GM21367 (cell line): ENCODE data around the gene ACSL1.
"Not testable (repeated sequence)": the region's sequence is repeated elsewhere in the genome, so short reads cannot be mapped to it uniquely, and the experiment has no call there.

Experiments used
- ATAC-seq: cut with Tn5 transposase; IDR thresholded peaks from one replicate; pipeline ENCODE4 v1.9.1; 2021; ENCODE audit not compliant: unreplicated experiment

The ACSL1 gene

DNA sequence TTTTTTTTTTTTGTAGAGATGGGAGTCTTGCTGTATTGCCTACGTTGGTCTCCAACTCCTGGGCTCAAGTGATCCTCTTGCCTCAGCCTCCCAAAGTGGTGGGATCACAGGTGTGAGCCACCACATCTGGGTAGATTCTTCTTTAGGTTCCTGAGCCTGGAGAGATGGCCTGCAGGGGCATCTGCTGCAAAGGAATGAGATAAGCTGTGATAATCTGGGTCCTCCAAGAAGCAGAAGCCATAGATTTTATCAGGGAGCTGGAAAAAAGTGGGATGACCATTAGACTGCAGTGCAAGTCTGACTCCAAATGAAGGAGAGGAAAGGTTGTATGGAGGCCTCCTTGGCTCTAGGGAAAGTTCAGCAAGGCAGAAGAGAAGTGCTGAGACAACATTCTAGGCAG is 19.0 kb upstream of the ACSL1 start:
- ATAC-seq, result no peak

DNA sequence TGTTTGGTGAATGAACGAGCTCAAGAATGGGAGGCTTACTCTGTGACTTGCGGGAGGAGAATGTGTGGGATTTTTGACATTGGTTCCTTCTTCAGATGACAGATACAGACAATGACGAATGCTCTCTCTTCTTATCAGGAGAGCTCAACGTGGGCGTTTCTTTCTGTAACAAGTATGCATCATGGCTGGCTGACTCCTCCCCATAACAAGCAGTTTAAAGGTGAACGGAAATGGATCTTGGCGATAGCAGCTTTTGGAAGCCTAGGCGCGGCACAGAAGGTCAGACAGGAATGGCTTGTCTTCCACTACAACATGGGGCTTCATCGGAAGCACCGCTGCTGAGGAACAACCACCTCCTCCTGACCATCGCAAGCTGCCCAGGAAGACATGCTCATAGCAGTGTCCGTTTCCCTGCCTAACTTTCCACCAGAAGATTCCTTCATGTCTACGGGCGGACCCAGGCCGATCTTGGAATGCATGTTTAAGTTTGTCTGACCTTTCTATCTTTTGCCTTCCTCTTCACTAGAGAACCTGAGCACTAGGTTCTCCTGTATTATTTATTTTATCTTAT is 18.3 kb upstream of the ACSL1 start:
- no peak for ATAC-seq

DNA sequence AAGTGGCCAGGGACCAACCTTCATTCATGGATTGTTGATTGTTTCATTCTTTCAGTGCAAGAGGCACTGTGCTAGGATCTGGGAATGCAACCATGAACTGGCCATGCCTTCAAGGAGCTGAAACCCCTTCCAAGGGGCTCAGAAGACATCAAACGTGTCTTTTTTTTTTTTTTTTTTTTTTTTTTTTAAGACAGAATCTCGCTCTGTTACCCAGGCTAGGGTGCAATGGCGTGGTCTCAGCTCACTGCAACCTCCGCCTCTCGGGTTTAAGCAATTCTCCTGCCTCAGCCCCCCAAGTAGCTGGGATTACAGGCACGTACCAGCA is 13.3 kb upstream of the ACSL1 start:
- ATAC-seq, result not testable (repeated sequence)

DNA sequence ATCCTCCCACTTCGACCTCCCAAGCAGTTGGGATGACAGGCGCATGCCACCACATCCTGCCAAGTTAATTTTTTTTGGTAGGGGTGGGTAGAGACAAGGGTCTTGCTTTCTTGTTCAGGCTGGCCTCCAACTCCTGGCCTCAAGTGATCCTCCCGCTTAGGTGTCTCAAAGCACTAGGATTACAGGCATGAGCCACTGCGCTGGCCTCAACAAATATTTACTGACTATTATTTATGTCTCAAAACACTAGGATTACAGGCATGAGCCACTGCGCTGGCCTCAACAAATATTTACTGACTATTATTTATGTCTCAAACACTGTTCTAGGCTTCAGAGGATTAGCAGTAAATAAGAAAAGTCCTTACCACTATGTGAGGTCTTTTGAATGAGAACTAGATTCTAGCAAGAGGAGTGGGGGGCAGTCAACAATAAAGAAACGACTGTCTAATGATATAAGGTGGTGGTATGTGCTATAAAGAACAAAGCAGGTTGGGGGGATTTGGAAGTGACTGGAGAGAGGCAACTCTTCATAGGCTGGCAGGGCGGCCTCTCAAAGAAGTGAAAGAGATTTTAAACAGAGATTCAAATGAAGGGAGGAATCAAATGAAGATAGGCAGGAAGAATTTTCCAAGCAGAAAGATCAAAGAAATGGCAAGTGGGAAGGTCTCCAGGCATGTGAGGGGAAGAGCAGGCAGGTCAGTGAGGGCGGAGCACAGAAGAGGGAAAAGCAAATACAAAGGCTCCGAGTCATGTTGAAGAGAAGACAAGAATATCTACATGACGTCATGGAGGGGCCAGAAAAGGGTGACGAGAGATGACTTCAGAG is 12.7 kb upstream of the ACSL1 start:
- no peak for ATAC-seq

DNA sequence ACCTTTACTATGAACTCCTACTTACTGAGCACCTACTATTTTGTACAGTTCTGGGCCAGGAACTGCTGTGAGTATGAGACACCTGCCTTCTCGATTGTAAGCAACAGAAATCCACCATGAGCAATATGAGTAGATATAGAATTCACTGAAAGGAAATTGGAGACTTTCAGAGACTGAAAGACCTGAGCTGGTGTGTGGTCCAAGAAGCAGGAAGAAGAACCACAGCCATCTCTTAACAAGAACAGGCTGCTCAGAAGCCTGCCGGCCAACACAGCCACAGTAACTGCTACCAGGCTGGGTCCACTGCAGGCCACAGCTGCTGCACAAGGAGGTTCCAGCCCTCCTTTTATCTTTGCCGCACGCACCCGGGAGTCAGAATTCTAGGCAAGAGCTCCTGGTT is 10.8 kb upstream of the ACSL1 start:
- no peak for ATAC-seq

DNA sequence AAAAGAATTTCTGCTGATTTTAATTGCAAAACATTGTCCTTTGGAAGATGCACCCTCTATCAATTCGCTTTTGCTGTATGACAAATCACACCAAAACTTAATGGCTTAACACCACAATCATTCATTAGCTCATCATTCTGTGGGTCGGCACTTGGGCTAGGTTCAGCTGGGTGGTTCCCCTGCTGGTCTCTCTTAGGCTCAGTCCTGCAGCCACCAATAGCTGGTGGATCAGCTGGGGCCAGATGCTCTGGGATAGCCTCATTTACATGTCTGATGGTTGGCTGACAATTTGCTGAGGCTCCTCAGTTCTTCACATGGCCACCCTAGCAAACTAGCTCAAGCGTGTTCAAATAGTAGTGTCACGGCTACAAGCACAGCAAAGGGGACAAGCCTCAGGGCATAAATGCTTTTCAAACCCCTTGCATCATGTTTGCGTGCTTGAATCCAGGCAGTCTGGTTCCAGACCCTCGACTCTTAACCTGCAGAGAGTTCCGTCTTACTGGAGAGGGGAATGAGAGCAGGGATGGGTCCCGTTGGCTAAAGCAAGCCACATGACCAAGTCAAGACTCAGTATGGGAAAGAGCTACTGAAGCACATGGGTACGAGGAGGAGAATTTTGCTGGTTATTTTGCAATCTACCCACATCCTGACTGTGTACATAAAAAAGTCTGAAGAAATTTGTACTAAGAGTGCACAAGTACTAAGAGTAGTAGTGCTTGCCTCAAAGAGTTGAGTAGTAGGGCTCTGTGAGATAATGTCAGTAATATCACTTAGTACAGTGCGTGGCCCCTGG is 7.5 kb upstream of the ACSL1 start:
- ATAC-seq, result no peak

DNA sequence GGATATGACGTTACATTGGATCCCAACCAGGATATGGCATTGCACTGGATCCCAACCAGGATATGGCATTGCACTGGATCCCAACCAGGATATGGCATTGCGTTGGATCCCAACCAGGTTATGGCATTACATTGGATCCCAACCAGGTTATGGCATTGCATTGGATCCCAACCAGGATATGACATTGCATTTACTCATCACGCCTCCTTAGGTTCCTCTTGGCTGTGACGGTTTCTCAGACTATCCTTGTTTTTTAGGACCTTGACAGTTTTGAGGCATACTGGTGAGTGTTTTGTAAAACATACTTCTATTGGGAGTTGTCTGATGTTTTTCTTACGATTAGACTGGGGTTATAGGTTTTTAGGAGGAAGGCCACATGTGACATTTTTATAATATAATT is 5.4 kb upstream of the ACSL1 start:
- no peak for ATAC-seq

DNA sequence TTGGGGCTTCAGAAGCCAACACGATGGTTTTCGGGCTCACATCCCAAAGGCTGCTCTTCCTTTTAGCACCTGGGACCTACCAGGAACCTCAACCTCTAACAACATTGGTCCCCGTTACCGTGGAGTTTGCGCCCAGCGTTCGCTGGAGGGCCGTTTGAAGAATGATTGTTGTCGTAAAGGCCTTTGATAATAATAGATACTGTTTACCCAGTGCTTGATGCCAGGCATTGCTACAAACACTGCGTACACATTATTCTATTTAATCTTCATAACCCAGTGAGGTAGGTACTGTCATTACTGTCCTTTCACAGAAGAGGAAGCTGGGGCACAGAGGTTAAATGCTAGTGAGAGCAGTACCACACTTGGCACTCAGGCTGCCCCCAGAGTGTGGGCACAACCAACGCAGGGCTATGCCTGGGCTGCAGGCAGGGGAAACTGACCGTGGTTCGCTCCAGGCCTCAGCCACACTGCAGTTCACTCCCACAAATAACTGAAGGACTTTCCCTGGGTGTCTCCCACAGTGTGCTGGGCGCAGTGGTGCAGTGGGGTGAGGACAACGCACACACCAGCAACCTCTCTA is 1.0 kb upstream of the ACSL1 start:
- peak; percentile 8 for ATAC-seq

DNA sequence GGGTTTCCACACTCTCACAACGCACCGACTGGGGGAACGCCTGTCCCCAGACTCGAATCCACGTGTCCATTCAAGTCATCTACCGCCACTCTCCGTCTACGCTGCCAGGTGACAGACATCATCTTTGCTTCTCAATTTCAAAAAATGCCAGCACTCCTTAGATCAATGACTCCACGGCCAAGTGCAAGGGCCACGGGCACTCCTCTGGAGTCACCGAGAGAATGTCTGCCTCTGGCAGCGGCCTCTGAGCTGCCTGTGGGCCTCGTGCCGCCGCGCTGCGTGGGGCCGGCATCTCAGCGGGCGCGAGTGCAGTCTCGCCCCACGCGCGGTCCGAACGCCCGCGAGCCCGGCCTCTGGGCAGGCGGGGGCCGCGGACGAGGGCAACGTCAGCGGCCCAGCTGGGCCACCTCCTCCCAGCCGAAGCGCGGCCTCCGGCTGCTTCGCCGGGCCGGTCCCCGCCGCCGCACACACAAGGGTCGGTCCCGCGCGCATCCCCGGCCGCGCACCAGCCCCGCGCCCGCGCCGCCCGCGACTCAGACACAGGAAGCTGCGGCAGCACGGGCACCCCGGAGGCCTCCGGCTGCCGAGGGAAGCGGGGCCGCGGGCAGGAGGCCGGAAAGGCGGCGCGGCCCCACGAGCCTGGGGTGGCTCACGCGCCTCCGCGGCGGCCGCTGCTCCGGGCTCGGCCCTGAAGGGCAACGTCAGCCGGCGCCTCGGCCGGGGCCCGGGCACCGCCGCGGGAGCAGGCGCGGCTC is 450 bp downstream of the ACSL1 start:
- ATAC-seq, result peak; percentile 25

DNA sequence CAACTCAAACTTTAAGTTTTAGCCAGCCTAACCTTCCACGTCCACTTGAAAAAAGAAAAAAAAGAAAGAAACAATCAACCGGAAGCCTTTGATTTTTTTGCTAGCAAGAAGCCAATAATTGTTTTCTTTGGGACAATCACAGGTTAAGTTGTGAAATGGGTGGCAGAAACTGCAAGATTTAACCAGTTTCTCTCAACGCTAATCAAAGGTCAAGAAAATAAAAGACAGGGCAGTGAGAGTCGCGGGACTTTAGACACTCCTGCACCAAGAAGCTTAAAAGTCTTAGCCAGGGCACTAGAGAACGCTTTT is 1.0 kb downstream of the ACSL1 start:
- ATAC-seq, result no peak

DNA sequence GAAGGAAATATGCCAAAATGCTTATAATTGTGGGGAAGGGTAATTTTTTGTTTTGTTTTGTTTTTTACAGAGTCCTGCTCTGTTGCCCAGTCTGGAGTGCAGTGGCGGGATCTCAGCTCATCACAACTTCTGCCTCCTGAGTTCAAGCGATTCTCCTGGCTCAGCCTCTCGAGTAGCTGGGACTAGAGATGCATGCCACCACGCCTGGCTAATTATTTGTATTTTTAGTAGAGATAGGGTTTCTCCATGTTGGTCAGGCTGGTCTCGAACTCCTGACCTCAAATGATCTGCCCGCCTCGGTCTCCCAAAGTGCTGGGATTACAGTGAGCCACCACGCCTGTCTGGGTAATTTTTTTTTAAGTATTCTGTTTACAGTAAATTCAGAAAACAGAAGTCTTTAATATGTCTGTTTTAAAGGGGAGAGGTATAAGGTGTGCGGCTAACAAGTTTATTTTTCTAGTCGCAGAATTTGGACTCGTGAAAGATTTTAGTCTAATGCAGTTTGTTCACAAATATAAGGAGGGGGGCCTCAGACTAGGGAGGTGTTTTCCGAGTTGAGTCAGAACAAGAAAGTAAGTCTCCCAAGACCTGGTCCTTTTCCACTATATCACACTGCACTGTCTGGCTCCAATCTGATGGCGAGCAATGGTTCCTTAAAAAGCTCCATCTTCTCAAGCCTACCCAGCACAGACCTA is 1.5 kb downstream of the ACSL1 start:
- ATAC-seq, result no peak

DNA sequence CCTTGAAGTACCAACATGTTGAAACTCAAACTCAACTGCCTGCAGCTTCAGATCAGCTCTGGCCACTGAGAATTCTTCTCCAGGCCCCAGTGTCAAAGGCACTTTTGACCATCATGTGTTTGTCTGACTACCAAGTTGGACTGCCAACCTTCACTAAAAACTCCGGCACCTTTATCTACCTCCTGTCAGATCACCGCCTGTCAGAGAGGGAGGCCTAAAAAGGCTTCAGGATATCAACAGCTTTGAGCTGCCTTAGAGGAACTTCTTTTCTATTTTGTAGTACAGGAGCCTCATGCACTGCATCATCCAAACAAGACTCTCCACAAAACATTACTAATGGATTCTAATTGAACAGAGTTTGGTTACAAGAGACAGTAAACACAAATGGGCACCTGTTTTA is 2.8 kb downstream of the ACSL1 start:
- ATAC-seq, result no peak

DNA sequence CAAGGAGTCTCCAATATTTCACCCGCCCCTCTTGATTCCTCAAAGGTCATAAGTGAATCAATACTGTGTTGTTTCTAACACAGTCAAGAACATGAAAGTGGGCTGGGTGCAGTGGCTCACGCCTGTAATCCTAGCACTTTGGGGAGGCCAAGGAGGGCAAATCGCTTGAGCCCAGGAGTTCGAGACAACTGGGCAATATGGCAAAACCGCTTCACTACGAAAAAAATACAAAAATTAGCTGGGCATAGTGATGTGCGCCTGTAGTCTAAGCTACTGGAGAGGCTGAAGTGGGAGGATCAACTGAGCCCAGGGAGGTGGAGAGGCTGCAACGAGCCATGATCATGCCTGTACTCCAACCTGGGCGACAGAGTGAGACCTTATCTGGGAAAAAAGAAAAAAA is 3.4 kb downstream of the ACSL1 start:
- ATAC-seq, result no peak

DNA sequence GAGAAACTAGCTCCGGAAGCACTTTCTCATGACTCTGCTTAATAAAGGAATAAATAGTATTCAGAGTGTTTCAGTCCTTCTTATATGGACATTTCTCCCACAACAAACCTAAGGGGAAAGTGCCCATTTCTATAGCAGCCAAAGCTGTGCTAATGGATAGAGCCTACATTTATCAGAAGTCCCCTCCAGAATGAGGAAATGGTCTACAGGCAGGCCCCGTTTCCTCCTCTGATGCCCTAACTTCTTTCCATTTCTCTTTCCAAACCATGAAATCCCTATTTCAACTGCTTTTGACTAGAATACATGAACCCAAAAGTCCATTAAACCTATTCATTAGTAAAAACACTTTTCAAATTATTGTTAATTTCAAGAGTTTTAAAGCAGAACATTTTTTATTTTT is 4.5 kb downstream of the ACSL1 start:
- no peak for ATAC-seq

DNA sequence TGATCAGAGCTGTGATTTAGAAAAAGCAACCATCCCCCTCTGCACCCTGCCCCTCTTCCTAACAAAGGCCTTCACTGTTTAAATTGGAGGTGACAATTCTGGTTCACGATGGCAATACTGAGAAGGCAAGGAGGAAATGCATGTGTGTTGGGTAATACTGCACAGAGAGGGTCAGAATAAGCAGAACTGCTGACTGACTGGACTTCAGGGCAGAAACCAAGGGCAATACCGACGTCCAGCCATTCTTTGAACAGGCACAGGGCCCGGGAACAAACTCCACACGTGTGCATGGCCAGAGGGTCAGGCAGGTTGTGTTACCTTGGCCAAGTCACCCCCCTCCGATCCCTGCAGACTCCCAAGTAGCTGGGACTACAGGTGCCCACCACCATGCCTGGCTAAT is 6.0 kb downstream of the ACSL1 start:
- no peak for ATAC-seq

DNA sequence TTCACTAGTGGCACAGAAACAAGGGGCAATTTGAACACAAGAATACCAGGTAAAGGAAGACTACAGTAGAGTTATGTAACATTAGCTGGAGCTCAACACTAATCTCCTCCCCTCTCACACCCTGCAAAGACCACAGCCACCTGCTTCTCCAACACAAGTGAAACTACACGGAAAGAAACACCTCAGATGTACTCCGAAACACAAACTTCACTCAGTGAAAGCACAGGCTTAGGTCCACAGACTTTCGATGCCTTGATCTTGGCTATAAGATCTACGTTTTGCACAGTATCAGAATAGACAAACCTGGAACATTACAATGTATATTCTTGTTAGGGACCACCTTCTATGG is 7.6 kb downstream of the ACSL1 start:
- ATAC-seq, result peak; percentile 41

DNA sequence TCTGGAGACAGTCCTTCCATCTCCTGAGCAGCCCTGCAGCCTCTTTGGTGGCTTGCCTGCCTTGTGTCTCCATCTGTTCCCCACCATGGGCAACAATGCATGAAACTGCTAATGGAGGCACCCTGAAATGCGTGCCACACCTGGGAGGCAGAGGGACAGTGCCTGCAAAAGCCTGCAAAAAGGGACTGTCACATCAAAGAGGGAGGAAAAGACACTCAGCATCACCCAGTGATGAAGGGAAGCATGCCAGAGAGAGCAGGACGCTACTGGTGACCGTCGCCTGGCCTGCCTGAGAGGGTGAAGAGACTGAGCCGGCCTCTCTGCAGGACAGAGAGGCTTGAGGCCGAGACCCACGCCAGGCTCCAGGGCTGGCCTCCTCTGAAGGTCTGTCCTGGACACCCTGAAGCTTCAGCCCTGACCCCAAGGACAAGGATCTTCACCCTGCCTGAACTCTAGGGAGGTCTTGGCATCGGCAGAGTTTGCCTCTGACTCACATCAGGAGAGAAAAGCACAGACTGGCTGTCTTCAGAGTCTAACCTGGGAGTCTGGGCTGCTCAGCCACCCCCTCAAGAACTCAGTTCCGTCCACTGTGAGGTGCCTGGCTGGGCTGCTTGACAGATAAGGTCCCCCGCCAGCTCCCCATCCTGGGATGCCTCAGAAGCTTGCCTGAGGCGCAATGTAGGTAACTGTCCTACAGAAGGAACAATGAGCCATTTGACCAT is 8.1 kb downstream of the ACSL1 start:
- ATAC-seq, result no peak

DNA sequence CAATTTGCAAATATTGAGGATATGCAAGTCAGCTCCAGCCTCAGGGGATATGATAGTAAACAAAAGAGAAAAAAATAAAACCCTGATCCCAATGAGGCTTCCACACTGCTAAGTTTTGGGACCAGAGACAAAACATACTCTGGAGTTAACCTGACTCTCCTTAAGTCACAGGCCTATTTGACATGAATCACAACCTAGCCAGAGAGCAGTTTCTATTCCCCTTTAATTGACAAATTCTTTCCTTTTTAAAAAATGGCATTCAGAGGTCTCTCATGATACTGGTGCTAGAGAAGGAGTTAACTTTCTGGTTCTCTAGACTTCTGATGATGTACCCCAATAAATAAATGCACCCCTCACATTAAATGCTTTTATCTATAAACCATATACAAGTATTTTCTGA is 8.8 kb downstream of the ACSL1 start:
- no peak for ATAC-seq

DNA sequence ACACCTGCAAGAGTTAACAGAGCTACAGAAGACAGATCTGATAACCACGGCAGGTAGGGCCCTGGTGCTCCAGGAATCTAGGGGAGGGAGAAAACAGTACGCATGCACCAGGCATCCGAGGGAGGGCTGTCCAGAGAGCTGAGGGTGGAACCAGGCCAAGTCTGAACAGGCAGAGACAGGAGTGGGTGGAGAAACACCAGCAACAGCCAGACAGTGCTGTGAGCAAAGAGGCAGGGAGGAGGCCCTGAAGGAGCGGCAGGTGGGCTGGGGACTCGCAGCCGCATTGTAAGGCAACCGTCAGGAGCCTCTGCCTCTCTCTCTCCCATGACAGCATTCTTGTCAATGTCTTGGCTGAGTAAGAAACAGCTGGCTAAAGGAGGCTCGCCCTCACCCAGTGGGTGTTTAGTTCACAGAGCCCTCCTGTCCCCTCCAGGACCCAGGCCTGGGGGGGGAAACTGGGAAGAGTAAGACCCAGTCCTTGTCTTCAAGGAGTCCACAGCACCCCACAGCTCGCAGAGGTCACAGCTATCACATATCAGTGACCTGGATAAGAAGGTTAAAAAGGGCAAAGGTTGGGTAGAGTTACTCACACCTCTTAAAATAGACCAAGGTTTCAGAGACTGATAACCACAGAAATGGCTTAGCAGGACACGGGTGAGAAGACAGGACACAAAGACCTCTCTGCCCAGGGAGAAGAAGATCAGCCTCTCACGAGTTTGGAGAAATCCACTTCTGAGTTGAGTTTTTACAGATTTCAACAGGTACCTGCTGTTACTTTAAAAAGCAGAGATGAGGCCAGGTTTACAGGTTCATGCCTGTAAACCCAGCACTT is 10.5 kb downstream of the ACSL1 start:
- ATAC-seq, result peak; percentile 71
